MM.1S (cell line): Measurements from ENCODE around the gene FGF1.

ENCODE experiments used
- CTCF ChIP-seq: fragments of 300-600 bp; sonication (generic); IDR thresholded peaks from 2 replicates; pipeline ENCODE4 v1.5.1; 2016; ENCODE audit warnings: antibody characterized with exemption, low read length, mixed read lengths
- EZH2 ChIP-seq: fragments of 300-600 bp; sonication (generic); optimal IDR thresholded peaks from 2 replicates; pipeline ENCODE3; 2017; ENCODE audit warnings: low read depth, mild to moderate bottlenecking, antibody characterized with exemption, low read length, mixed read lengths

- TF ChIP-seq EZH2 (no peak), CTCF (no peak)
Measured at GRCh38 chr5:142551338-142552067, 134.4 kb downstream of the FGF1 start.
